Measurements from ENCODE around the gene CLDN20. TPM values are rescaled to one million over a fixed set of nuclear protein-coding genes. Genes with fewer than 3 reads are reported as not detected.

The CLDN20 gene
- total and polyA plus RNA-seq, 9 donors, result 0.12 to 1.2 (median 0.60) TPM; not detected in 2

GRCh38 chr6:155276638-155277037, 12.8 kb downstream of the CLDN20 start:
- DNase-seq, result no peak
- no peaks in the 10 kb centered on the region for H3K4me1 ChIP-seq (ENCODE audit: control insufficient read depth, insufficient read depth, low read length)
- no peaks in the 10 kb centered on the region for H3K9me3 ChIP-seq (replicated peaks; ENCODE audit: control insufficient read depth, low read depth, low read length)
- no peaks in the 10 kb centered on the region for H3K27me3 ChIP-seq (ENCODE audit: control insufficient read depth, insufficient read depth, low read length)
- no peak overlapping the region for H3K27ac ChIP-seq (ENCODE audit: low read length)
- no peak overlapping the region for H3K4me3 ChIP-seq (ENCODE audit: low read length)
- peaks cover 5% of the 10 kb centered on the region for H3K36me3 ChIP-seq (ENCODE audit: control insufficient read depth, insufficient read depth, low read length)

DNA sequence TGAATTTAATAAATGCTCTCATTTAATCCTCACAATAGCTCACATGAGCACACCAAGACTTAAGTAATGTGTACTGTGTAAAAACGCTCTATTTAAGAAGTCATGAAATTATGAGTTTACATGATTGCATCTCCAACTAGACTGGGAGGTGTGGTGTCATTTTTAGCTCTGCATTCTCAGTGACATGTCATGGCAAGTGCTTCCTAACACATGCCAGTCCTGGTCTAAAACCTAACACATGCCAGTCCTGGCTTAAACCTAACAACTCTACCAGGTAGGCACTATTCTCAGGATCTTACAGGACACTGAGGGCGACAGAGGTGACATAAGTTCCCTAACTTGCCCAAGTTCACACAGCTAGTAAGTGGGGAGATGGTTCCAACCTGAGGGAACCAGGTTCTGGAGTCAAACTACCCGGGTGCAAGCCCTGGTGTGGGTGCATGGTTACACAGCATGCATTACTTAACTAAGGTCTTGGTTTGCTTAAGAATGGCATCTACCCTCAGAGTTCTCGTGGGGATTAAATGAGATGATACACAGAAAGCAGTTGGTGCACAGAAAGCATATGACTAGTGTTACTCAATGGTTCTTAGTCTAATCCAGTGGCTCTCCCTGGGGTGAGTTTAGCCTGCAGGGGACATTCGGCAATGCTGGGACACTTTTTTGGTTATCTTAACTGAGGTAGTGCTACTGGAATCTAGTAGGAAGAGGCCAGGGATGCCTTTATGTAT, 14.7 kb downstream of the CLDN20 start:
- no peaks in the 10 kb centered on the region for H3K27me3 ChIP-seq (ENCODE audit: control insufficient read depth, insufficient read depth, low read length)
- peaks cover 5% of the 10 kb centered on the region for H3K36me3 ChIP-seq (ENCODE audit: control insufficient read depth, insufficient read depth, low read length)
- no peak overlapping the region for H3K27ac ChIP-seq (ENCODE audit: low read length)
- no peaks in the 10 kb centered on the region for H3K4me1 ChIP-seq (ENCODE audit: control insufficient read depth, insufficient read depth, low read length)
- H3K9me3 ChIP-seq (replicated peaks; ENCODE audit: control insufficient read depth, low read depth, low read length), result no peaks in the 10 kb centered on the region
- 100% methylated on average over 3 of the region's 5 CpGs for WGBS (ENCODE audit: insufficient coverage)
- H3K4me3 ChIP-seq (ENCODE audit: low read length), result no peak overlapping the region
- DNase-seq, result no peak

GRCh38 chr6:155284775-155285174, 21.0 kb downstream of the CLDN20 start:
- no peaks in the 10 kb centered on the region for H3K9me3 ChIP-seq (replicated peaks; ENCODE audit: control insufficient read depth, low read depth, low read length)
- no peaks in the 10 kb centered on the region for H3K4me1 ChIP-seq (ENCODE audit: control insufficient read depth, insufficient read depth, low read length)
- WGBS (ENCODE audit: insufficient coverage), result no CpG with 5 or more reads among the region's 4 CpGs
- no peak overlapping the region for H3K27ac ChIP-seq (ENCODE audit: low read length)
- peaks cover 13% of the 10 kb centered on the region for H3K36me3 ChIP-seq (ENCODE audit: control insufficient read depth, insufficient read depth, low read length)
- DNase-seq, result no peak
- H3K4me3 ChIP-seq (ENCODE audit: low read length), result no peak overlapping the region
- no peaks in the 10 kb centered on the region for H3K27me3 ChIP-seq (ENCODE audit: control insufficient read depth, insufficient read depth, low read length)

GRCh38 chr6:155287762-155288161, 23.9 kb downstream of the CLDN20 start:
- peaks cover 17% of the 10 kb centered on the region for H3K36me3 ChIP-seq (ENCODE audit: control insufficient read depth, insufficient read depth, low read length)

GRCh38 chr6:155290491-155290890, 26.7 kb downstream of the CLDN20 start:
- Histone ChIP-seq H3K27me3 (ENCODE audit: control insufficient read depth, insufficient read depth, low read length) (no peaks in the 10 kb centered on the region), H3K9me3 (replicated peaks; ENCODE audit: control insufficient read depth, low read depth, low read length) (no peaks in the 10 kb centered on the region), H3K36me3 (ENCODE audit: control insufficient read depth, insufficient read depth, low read length) (peaks cover 14% of the 10 kb centered on the region), H3K4me1 (ENCODE audit: control insufficient read depth, insufficient read depth, low read length) (no peaks in the 10 kb centered on the region), H3K4me3 (ENCODE audit: low read length) (no peak overlapping the region), H3K27ac (ENCODE audit: low read length) (no peak overlapping the region)
- no peak for DNase-seq
- WGBS (ENCODE audit: insufficient coverage), result no CpG with 5 or more reads among the region's 5 CpGs

More at GRCh38 chr6:155287762-155288161, 23.9 kb downstream of the CLDN20 start:
- no peaks in the 10 kb centered on the region for H3K27me3 ChIP-seq (ENCODE audit: control insufficient read depth, insufficient read depth, low read length)
- no CpG with 5 or more reads among the region's 2 CpGs for WGBS (ENCODE audit: insufficient coverage)
- H3K9me3 ChIP-seq (replicated peaks; ENCODE audit: control insufficient read depth, low read depth, low read length), result no peaks in the 10 kb centered on the region
- H3K27ac ChIP-seq (ENCODE audit: low read length), result no peak overlapping the region
- no peaks in the 10 kb centered on the region for H3K4me1 ChIP-seq (ENCODE audit: control insufficient read depth, insufficient read depth, low read length)
- no peak overlapping the region for H3K4me3 ChIP-seq (ENCODE audit: low read length)
- DNase-seq, result no peak

DNA sequence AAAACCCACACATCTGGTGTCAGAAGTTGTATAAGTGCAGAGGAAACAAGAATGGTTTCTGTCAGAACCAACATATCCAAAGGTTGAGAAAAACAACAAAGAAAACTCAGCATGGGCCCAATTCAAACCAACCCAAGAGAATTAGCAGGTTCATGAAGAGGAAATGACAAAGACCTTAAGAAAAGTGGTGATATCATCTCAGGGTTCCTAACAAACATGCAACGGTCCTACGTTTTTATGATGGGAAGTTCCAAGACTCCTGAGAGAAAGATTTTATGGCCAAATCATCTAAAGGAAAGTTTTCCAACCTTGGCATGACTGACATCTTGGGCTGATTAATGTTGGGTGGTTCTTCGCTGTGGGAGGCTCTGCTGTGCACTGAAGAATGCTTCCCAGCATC, 27.5 kb downstream of the CLDN20 start:
- Histone ChIP-seq H3K27me3 (ENCODE audit: control insufficient read depth, insufficient read depth, low read length) (no peaks in the 10 kb centered on the region), H3K4me1 (ENCODE audit: control insufficient read depth, insufficient read depth, low read length) (no peaks in the 10 kb centered on the region), H3K9me3 (replicated peaks; ENCODE audit: control insufficient read depth, low read depth, low read length) (no peaks in the 10 kb centered on the region), H3K4me3 (ENCODE audit: low read length) (no peak overlapping the region), H3K36me3 (ENCODE audit: control insufficient read depth, insufficient read depth, low read length) (peaks cover 19% of the 10 kb centered on the region), H3K27ac (ENCODE audit: low read length) (no peak overlapping the region)
- WGBS (ENCODE audit: insufficient coverage), result no CpG with 5 or more reads among the region's 3 CpGs
- no peak for DNase-seq

- Histone ChIP-seq H3K36me3 (ENCODE audit: control insufficient read depth, insufficient read depth, low read length) (peaks cover 24% of the 10 kb centered on the region), H3K9me3 (replicated peaks; ENCODE audit: control insufficient read depth, low read depth, low read length) (no peaks in the 10 kb centered on the region), H3K4me1 (ENCODE audit: control insufficient read depth, insufficient read depth, low read length) (no peaks in the 10 kb centered on the region), H3K4me3 (ENCODE audit: low read length) (no peak overlapping the region), H3K27me3 (ENCODE audit: control insufficient read depth, insufficient read depth, low read length) (no peaks in the 10 kb centered on the region), H3K27ac (ENCODE audit: low read length) (no peak overlapping the region)
- 100% methylated on average over 1 of the region's 5 CpGs for WGBS (ENCODE audit: insufficient coverage)
- DNase-seq, result no peak
Measured at GRCh38 chr6:155292711-155293110, 28.9 kb downstream of the CLDN20 start.

DNA sequence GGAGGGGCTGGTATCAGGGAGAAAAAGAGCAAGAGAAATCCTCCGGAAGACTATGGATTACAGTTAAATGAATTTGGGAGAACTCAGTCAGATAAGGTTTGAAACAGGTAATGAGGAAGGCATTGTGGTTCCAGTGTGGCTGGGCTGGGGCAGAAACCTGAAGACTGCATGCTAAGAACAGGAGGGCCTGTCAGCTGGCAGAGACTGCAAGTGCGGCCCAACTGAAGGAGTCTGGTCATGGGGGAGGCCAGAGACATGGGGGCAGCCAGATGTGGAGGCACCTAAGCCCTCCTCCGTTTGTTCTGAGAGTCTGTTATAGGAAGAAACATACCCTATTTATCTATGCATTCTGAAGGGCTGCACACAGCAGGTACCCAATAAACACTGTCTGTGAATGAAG, 33.9 kb downstream of the CLDN20 start:
- Histone ChIP-seq H3K27ac (ENCODE audit: low read length) (no peak overlapping the region), H3K4me3 (ENCODE audit: low read length) (no peak overlapping the region), H3K36me3 (ENCODE audit: control insufficient read depth, insufficient read depth, low read length) (peaks cover 19% of the 10 kb centered on the region), H3K27me3 (ENCODE audit: control insufficient read depth, insufficient read depth, low read length) (no peaks in the 10 kb centered on the region), H3K9me3 (replicated peaks; ENCODE audit: control insufficient read depth, low read depth, low read length) (no peaks in the 10 kb centered on the region), H3K4me1 (ENCODE audit: control insufficient read depth, insufficient read depth, low read length) (no peaks in the 10 kb centered on the region)
- 100% methylated on average over 1 of the region's 3 CpGs for WGBS (ENCODE audit: insufficient coverage)
- DNase-seq, result no peak

GRCh38 chr6:155301867-155302266, 38.1 kb downstream of the CLDN20 start:
- peaks cover 7% of the 10 kb centered on the region for H3K36me3 ChIP-seq (ENCODE audit: control insufficient read depth, insufficient read depth, low read length)
- DNase-seq, result no peak

GRCh38 chr6:155303361-155303870, 39.6 kb downstream of the CLDN20 start:
- Histone ChIP-seq H3K27ac (ENCODE audit: low read length) (no peak overlapping the region), H3K4me1 (ENCODE audit: control insufficient read depth, insufficient read depth, low read length) (no peaks in the 10 kb centered on the region), H3K4me3 (ENCODE audit: low read length) (no peak overlapping the region), H3K36me3 (ENCODE audit: control insufficient read depth, insufficient read depth, low read length) (peaks cover 4% of the 10 kb centered on the region), H3K9me3 (replicated peaks; ENCODE audit: control insufficient read depth, low read depth, low read length) (no peaks in the 10 kb centered on the region), H3K27me3 (ENCODE audit: control insufficient read depth, insufficient read depth, low read length) (no peaks in the 10 kb centered on the region)
- no peak for DNase-seq
- no CpG with 5 or more reads among the region's 4 CpGs for WGBS (ENCODE audit: insufficient coverage)

More at GRCh38 chr6:155301867-155302266, 38.1 kb downstream of the CLDN20 start:
- WGBS (ENCODE audit: insufficient coverage), result no CpG with 5 or more reads among the region's 2 CpGs
- H3K4me1 ChIP-seq (ENCODE audit: control insufficient read depth, insufficient read depth, low read length), result no peaks in the 10 kb centered on the region
- no peaks in the 10 kb centered on the region for H3K9me3 ChIP-seq (replicated peaks; ENCODE audit: control insufficient read depth, low read depth, low read length)
- H3K27ac ChIP-seq (ENCODE audit: low read length), result no peak overlapping the region
- H3K27me3 ChIP-seq (ENCODE audit: control insufficient read depth, insufficient read depth, low read length), result no peaks in the 10 kb centered on the region
- no peak overlapping the region for H3K4me3 ChIP-seq (ENCODE audit: low read length)
